GM21529 (cell line): Measurements from ENCODE around the gene SMIM35.

Experiments
- ATAC-seq: cut with Tn5 transposase; IDR thresholded peaks from one replicate; pipeline ENCODE4 v1.9.1; 2021; ENCODE audit not compliant: unreplicated experiment

Gene SMIM35

DNA sequence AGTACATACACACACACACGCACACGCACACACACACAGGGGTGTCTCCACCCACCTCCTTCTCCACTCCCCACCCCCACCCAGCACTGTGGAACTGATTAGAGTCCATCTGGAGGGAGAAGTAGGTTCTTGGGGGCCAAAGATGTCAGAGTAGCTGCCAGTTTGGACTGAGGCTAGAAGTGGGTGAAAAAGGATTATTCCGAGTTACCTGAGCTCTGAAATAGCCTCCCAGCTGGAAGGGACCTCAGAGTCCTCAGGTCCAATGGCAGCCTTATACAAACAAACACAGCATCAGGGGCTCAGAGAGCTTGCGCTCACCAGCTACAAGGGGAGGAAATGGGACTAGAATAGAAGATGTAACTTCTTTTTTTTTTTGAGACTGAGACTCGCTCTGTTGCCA is 79.7 kb downstream of the SMIM35 start:
- no peak for ATAC-seq

DNA sequence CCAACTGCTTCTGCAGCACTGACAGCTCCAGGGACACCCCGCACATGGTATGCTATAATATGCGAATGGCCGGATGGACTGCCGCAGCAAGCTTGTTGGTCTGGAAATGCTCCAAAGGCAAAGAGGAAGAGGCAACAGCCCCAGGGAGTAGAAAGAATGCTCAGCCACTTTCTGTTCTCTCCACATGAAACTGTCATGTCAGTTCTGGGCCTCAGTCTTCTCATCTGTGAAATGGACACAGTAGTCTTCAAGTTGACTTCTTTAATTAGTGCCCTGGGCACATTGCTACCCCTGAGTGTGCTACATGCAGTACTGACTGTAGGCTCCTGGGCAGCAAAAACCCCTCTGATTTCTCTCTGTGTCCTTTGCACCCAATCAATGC is 80.6 kb downstream of the SMIM35 start:
- ATAC-seq, result no peak

DNA sequence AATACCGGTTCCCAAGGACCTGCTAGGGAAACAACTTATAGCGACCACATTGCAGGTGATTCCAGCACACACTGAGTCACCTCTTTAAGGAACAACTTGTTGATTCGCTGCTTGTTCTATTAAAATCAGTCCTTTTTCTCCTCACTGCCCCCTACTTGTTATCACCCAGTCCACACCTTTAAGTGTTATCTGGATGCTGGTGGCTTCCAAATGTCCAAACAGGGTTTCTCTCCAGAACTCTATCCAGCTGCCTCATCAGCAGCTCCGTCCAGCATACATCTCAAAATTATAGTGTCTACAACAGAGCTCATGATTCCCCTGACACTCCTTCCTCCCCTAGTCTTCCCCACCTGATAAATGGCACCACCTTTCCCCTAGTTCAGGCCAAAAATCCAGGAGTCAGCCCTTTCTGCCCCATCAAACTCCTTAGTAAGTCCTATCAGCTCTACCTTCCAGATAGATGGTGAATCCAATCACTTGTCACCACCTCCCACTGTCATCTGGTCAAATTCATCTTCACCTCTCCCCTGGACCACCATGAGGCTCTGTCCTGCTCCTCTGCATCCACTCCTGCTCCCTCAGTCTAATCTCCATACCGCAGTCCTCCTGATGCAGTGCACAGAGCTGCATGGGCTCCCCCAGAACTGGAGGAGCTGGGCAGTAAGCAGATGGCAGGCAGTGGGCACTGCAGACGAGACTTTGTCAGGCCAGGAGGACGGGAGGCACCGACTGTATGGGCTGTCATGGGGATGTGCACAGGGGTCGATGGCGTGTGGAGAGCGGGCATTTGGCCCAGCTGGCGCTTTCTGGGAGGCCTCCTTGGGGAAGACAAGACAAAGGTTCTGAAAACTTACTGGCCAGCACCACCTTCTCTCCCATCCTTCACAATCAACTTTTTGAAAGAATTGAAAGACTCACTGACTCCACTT is 81.3 kb downstream of the SMIM35 start:
- no peak for ATAC-seq

DNA sequence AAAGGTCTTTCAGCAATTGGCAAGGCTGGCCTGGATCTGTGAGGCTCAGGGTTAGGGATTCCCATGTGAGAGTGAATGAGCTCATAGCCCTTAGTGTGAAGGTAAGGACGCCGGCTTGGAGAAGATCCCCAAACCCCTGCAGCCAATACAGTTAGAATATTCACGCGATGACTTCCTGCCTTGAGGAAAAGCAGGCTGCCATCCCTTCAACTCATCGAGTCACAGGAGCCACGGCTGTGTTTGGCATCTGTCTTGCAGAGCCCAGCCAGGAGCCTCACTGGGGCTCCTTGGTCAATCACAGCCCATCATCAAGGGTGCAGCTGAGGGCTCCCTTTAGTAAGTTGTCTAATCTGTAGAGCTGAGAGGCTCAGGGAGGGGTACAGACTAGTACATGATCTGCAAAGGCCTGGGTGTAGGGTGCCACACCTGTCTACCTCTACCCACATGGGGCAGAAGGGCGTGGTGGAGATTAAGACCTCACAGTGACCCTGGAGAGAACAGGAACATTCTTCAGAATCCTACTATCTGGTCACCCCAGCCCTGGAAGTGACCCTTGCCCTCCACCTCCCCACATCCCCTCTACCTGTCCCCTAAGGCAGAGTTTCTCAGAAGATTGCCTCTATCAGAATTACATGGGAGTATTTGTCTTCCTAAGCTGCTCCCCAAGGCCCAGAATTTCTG is 82.1 kb downstream of the SMIM35 start:
- no peak for ATAC-seq

DNA sequence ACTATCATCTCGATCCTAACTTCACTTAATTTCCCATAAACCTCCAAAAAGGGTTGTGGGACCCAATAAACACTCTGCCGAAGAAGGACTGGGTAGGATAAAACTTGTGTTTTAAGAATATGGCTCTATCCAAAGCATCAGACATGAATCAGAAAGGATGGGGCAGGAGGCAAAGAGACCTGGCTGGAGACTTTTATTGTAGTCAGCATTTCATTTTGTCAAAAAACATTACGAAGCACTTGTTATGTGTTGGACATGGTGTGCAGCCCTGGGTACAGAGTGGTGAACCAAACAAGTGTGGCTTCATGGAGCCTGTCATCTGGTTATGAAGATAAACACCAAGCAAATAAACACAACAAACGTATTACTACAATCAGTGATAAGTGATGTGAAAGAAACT is 83.3 kb downstream of the SMIM35 start:
- no peak for ATAC-seq

DNA sequence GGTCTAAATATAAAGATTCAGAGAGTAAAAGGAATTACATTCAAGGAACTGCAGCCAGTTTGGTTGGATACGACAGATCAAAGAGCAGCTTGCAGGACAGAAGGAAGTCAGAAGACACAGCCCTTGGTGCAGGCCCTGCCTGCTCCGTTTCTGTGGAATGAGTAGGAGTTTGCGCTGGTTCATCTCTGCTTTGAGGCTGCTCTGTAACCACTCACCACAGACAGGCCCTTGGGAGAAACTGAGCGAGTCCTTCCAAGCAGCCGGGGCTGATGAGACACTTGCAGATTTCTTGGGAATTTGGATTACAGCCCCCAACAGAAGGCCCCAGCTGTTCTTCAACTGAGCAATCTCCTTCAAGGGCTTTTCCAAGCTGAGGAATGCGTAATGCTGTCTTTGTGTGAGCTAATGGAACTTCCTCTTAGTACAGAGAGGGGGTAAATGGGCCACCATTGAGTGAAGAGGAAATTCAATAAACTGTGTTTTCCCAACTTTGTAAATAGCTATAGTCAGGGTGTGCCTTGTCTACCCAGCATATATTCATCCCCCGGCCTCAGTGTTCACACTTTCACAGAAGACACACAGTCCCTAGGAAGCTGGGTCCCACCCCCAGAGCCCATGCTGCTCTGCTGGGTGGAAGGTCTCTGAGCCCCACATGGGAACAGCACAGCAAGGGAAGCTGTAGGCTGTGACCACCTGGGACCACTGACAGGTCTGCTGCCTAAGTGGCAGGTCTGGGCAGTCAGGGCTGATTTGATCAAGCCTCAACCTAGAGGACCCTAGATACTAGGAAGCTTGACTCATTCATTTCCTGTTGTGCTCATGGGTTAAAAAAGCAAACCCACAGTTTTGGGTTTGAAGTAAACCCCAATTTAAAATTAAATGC is 84.0 kb downstream of the SMIM35 start:
- peak; percentile 27 for ATAC-seq

DNA sequence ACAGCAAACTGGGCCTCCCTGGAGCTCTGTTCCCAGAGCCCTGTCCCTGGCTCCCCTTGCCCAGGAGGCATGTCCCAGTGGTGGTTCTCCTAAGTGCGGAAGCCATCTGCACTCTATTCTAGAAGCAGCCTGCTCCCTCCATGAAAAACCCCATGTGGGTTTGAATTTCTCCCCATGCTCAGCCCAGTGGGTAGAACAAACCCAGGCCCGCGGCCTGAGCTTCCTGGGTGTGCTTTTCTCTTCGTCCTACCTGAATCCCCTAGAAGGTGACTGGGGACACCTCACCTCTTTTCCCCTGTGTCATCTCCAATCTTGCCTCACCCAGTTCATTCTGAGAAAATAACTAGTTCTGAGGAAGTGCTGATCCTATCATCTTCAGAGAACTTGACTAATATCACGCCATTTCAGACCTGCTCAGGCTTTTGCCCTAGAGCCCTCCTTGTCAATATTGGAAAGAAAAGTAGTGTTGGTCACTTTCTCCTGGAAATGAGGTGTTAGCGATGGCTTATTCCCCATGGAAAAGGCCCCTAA is 84.7 kb downstream of the SMIM35 start:
- ATAC-seq, result no peak

DNA sequence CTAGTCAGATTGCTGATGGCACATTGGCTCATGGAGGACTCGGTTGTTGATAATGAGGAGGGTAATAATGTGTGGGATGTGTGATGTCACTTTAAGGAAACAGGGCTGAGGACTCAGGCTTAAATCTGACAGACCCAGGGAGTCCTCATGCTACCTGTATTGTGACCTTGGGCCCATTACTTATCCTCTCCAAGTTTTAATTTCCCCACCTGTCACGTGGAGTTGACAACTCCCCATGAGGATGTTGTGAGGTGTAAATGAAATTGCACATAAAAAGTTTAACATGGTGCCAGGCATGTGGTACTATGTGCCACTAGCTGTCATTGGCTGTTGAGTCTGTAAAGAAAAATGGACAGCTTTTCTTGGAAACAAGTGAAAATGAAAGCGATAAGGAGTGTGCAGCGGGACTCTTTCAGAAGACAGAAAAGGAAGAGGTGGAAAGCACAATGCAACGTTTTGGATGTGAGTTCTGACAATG is 85.2 kb downstream of the SMIM35 start:
- no peak for ATAC-seq

DNA sequence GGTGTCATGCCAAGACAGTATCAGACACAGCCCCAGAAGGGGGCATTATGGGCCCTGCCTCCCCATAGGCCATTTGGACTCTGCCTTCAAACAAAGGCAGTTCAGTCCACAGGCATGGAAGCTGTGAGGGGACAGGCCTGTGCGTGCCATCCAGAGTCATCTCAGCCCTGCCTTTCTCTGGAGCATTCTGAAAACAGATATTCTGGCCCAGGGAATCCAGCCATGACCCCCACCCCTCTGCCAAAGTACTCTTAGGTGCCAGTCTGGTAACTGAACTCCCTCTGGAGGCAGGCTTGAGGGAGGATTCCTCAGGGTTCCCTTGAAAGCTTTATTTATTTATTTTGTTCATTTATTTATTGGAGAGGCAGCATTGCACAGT is 85.9 kb downstream of the SMIM35 start:
- ATAC-seq, result no peak

DNA sequence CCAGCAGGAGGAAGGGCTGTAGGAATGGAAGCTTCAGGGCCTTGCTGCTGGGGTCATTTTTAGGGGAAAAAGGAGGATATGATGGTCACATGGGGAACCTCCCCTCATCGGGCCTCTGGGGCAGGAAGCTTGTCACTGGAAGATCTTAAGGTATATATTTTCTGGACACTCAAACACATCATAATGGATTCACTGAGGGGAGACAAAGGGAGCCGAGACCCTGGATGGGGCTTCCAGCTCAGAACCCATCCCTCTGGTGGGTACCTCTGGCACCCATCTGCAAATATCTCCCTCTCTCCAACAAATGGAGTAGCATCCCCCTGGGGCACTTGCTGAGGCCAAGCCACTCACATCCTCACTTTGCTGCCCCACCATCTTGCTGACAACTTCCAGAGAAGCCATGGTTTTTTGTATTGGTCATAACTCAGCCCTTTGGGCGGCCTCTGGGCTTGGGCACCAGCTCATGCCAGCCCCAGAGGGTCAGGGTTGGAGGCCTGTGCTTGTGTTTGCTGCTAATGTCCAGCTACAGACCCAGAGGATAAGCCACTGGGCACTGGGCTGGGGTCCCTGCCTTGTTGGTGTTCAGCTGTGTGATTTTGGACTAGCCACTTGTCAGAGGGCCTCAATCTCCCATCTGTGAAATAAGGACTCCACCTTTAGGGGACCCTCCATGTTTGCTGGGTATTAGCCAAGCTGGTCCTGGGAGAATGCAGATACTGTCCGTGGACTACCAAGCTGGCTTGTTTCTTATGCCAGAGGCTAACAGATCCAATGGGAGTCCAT is 86.5 kb downstream of the SMIM35 start:
- no peak for ATAC-seq

DNA sequence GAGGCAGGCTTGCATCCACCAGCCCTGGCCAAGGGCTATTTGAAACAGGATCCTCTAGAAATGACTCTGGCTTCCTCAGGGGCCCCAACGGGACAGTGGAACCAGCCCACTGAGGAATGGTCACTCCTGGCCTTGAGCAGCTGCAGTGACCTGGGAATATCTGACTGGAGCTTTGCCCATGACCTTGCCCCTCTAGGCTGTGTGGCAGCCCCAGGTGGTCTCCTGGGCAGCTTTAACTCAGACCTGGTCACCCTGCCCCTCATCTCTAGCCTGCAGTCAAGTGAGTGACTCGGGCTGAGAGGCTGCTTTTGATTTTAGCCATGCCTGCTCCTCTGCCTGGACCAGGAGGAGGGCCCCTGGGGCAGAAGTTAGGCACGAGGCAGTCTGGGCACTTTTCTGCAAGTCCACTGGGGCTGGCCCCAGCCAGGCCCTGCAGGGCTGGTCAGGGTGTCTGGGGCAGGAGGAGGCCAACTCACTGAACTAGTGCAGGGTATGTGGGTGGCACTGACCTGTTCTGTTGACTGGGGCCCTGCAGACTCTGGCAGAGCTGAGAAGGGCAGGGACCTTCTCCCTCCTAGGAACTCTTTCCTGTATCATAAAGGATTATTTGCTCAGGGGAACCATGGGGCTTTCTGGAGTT is 87.3 kb downstream of the SMIM35 start:
- ATAC-seq, result no peak

DNA sequence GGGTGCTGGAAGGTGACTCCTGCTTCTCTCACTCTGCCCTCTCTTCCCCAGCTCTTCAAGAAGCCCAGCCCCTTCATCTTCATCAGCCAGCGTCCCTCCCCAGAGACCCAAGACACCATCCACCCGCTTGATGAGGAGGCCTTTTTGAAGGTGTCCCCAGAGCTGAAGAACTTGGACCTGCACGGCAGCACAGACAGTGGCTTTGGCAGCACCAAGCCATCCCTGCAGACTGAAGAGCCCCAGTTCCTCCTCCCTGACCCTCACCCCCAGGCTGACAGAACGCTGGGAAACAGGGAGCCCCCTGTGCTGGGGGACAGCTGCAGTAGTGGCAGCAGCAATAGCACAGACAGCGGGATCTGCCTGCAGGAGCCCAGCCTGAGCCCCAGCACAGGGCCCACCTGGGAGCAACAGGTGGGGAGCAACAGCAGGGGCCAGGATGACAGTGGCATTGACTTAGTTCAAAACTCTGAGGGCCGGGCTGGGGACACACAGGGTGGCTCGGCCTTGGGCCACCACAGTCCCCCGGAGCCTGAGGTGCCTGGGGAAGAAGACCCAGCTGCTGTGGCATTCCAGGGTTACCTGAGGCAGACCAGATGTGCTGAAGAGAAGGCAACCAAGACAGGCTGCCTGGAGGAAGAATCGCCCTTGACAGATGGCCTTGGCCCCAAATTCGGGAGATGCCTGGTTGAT is 88.0 kb downstream of the SMIM35 start:
- ATAC-seq, result peak; percentile 2

DNA sequence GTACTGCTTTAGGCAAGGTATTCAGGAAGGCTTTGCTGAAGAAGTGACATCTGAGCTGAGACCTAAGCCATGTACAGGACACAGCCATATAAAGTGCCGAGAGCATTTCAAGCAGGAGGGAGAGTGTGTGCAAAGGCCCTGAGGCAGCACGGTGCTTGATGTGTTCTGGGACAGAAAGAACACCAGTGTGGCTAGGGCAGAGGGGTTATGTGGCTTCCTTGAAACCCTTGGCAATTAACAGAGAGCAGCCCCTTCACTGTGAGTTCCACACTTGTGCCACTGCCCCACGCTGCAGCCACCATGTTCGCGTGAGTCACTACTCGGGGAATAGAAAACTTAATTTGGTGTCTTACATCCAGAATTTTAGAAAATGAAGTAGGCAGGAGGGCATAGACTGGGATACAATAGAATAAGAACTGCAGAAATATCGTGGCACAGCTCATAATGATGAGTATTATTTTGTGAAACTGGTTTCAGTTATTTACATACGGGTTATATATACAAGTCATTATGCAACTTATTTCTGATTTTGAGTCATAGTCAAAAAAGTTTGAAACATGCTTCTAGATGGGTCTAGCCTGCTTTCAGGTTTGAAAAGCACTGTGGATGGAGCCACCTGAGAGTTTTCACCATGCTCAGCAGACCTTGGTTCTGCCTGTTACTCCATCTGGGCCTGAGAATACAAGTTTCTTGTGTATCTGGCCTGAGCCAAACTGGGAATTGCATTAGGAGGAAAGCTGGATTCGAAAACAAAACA is 88.8 kb downstream of the SMIM35 start:
- peak; percentile 78 for ATAC-seq

DNA sequence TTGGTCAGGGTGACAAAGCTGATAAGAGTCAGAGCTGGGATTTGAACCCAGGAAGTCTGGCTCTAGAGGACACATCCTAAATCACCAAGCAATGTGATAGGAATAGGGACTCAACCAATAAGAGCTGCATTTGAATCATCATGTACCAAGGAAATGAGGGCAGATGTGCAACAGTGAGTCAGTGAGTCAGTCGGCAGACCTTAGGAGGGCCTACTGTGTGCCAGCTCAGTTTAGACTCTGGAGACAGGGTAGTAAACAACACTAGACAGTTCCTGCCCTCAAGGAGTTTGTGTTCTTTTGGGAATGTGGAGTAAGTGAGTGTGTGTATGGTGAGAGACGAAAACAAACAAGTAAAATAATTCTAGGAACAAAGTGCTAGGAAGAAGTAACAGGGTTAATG is 89.4 kb downstream of the SMIM35 start:
- no peak for ATAC-seq

DNA sequence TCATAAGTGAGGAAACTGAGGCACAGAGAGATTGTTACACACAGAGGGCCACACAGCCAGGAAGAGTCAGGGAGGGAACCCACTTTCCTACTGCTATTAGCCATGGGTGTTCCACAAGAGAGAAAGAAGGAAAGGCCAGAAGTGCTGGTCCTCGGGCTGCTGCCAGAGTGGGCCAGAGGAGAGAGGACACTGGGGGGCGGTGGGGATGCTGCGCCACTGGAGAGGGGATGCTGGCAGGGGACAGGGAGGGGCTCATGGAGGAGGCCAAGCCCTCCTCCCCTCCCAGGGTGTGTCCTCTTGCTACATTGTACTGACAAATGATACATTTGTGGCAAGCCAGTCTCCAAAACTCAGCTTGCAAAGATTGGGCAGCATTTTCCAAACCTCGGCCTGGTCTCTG is 90.7 kb downstream of the SMIM35 start:
- no peak for ATAC-seq

DNA sequence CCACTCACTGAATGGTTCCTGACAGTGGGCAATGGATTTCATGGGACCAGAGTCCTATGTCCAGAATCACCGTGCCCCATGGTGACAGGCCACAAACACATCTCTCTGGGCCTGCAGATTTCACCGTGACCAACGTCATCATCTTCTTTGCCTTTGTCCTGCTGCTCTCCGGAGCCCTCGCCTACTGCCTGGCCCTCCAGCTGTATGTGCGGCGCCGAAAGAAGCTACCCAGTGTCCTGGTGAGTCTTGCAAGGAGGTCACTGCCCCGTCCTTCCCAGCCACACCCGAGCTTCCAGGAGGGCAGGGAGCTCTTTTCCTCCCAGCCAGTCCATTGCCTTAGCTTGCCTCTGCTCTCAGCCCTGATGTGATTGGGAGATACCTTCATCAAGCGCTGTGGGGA is 91.3 kb downstream of the SMIM35 start:
- no peak for ATAC-seq

DNA sequence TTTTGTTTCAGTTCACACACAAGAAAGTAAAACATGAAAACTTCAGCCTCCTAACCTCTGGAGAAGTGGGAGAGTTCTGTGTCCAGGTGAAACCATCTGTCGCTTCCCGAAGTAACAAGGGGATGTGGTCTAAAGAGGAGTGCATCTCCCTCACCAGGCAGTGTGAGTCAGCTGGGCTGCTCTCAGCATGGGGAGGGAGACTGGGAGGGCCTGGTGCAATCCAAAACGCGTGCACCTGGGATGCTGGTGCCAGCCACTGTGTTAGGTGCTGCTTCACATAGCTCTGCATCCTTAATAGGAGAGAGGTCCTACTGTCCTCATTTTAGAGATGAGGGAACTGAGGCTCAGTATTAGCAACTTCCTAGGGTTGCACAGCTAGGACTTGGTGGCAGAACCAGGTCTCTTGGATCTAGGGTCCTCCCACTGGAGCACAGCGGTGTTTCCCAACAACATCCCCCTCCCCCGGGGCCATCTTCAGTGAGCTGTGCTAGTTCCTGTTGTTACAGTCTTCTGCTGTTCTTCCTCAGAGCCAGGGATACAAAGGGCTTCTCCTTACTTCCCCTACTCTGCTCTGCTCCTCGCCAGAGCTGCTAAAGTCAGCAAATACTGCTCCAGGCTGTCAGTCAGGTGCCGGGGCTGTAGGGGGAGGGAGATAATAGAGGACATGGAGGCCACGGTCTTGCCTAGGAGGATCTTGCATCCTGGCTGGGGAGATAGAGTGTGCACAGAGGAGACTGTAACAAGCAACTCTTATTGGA is 92.6 kb downstream of the SMIM35 start:
- no peak for ATAC-seq

DNA sequence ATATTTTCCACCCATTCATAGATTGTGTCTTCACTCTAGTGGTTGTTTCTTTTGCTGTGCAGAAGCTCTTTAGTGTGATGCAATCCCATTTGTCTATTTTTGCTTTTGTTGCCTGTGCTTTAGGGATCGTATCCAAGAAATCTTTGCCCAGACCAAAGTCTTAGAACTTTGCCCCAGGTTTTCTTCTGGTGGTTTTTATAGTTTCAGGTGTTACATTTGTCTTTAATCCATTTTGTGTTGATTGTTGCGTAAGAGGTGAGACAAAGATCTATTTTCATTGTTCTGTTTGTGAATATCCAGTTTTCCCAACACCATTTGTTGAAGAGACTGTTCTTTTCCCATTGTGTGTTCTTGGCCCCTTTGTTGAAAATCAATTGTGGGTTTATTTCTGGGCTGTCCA is 94.1 kb downstream of the SMIM35 start:
- ATAC-seq, result no peak
